Lower leg skin (tissue), 4 donors: ENCODE measurements around the gene PRKCH. TPM values are rescaled to one million over a fixed set of nuclear protein-coding genes. Genes with fewer than 3 reads are reported as not detected.

Experiments
- DNase-seq, 2 donors: peaks; one replicate each; pipeline ENCODE4 v3.0.0-alpha.2; 2019; ENCODE audit warnings: low spot score in 2 of 2
- H3K4me3 ChIP-seq: fragments of 200-600 bp; sonication (generic); 2 replicates; pipeline ENCODE4 v1.5.1; 2017; ENCODE audit warnings: mild to moderate bottlenecking, low read depth; ENCODE audit not compliant: poor library complexity, severe bottlenecking
- POLR2A ChIP-seq, 2 donors: fragments of 450-650 bp; IDR thresholded peaks; one replicate each; pipeline ENCODE4 v1.6.1; 2016 to 2017; ENCODE audit warnings: antibody characterized with exemption in 2 of 2, mild to moderate bottlenecking in 1 of 2, moderate library complexity in 1 of 2
- WGBS, 2 donors: methylation state at CpG; one replicate each; pipeline ENCODE4 v1.1.5; 2018; 5-methylcytosine and 5-hydroxymethylcytosine counted together
- intact Hi-C: fragments of 100-400 bp; cut with DNase I; formaldehyde crosslinking; loops from one replicate; pipeline ENCODE4 v1.15.0; 2023; ENCODE audit warnings: low total_unique reads
- total RNA-seq, 4 donors: library from RNA; depleted of rRNA; stranded (reverse); fragments of >200 nt; gene quantifications; one replicate each; pipeline ENCODE4 v1.1.0, GENCODE V29; 2016
- TF ChIP-seq, protein P1 (sequence below), 3 donors: fragments of 450-650 bp; IDR thresholded peaks; one replicate each; pipeline ENCODE4 v1.5.1; 2016; ENCODE audit warnings: antibody characterized with exemption in 3 of 3, mild to moderate bottlenecking in 3 of 3, moderate library complexity in 2 of 3

Gene PRKCH
- total RNA-seq, 4 donors from 2014 or later: 57.3 to 103 (median 66.7) TPM

GRCh38 chr14:61421212-61421923, 100.0 kb downstream of the PRKCH start:
- DNase-seq: no peak
- no peak overlapping the region for H3K4me3 ChIP-seq
- TF ChIP-seq, protein P1, sequence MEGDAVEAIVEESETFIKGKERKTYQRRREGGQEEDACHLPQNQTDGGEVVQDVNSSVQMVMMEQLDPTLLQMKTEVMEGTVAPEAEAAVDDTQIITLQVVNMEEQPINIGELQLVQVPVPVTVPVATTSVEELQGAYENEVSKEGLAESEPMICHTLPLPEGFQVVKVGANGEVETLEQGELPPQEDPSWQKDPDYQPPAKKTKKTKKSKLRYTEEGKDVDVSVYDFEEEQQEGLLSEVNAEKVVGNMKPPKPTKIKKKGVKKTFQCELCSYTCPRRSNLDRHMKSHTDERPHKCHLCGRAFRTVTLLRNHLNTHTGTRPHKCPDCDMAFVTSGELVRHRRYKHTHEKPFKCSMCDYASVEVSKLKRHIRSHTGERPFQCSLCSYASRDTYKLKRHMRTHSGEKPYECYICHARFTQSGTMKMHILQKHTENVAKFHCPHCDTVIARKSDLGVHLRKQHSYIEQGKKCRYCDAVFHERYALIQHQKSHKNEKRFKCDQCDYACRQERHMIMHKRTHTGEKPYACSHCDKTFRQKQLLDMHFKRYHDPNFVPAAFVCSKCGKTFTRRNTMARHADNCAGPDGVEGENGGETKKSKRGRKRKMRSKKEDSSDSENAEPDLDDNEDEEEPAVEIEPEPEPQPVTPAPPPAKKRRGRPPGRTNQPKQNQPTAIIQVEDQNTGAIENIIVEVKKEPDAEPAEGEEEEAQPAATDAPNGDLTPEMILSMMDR (IDR thresholded peaks at IDR 0.05): no peak
- no peak for TF ChIP-seq POLR2A (IDR thresholded peaks at IDR 0.05)
- WGBS, 2 donors: 53 to 69% methylated on average over 1 of the region's 1 CpG
- intact Hi-C loops: no loop called here

DNA sequence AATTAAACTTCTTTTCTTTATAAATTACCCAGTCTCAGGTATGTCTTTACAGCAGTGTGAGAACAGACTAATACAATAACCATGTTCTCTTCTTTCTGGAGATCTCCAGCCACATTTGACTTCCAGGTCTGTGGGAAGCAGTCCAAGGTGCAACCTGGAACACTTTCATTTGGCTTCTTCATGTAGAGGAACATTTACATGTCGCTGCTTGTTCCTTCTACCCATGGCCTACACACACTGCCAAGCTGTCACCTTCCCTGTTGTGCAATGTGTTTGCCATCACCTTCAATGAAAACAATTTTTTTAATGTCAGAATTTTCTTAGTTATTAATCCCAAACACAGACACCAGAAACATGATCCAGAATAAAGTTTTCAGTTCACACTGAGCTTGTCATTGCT, 104.7 kb downstream of the PRKCH start:
- H3K4me3 ChIP-seq: no peak overlapping the region
- intact Hi-C loops: no loop called here
- TF ChIP-seq, protein P1 (IDR thresholded peaks at IDR 0.05): no peak
- no peak for TF ChIP-seq POLR2A (IDR thresholded peaks at IDR 0.05)
- peak in 1 of 2 donors; percentile 71 for DNase-seq
- 34 to 39% methylated on average over 1 of the region's 1 CpG for WGBS, 2 donors

DNA sequence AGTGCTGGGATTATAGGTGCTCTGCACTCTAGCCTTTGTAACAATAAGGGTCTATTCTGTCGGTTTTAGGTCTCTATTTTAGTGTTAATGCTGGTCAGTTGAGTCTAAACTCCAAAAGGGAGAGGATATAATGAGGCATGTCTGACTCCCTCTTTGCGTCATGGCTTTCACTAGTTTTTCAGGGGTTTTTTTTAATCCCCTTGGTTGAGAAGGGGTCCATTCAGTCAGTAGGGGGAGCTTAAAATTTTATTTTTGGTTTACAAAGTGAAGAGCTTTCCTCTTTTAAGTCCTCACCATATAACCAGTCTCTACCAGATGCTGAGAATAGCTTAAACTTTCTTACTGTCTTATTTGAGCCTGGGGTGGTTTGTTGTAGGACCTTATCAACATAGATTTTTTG, 106.9 kb downstream of the PRKCH start:
- no peak for DNase-seq
- WGBS, 2 donors: 79 to 92% methylated on average over 2 of the region's 2 CpGs
- H3K4me3 ChIP-seq: no peak overlapping the region
- TF ChIP-seq, protein P1 (IDR thresholded peaks at IDR 0.05): no peak
- no peak for TF ChIP-seq POLR2A (IDR thresholded peaks at IDR 0.05)
- intact Hi-C loops: no loop called here

GRCh38 chr14:61429316-61429715, 107.9 kb downstream of the PRKCH start:
- no peak for DNase-seq
- WGBS, 2 donors: 52 to 53% methylated on average over 2 of the region's 2 CpGs
- intact Hi-C loops: no loop called here
- no peak overlapping the region for H3K4me3 ChIP-seq
- no peak for TF ChIP-seq POLR2A (IDR thresholded peaks at IDR 0.05)
- TF ChIP-seq, protein P1 (IDR thresholded peaks at IDR 0.05): no peak

DNA sequence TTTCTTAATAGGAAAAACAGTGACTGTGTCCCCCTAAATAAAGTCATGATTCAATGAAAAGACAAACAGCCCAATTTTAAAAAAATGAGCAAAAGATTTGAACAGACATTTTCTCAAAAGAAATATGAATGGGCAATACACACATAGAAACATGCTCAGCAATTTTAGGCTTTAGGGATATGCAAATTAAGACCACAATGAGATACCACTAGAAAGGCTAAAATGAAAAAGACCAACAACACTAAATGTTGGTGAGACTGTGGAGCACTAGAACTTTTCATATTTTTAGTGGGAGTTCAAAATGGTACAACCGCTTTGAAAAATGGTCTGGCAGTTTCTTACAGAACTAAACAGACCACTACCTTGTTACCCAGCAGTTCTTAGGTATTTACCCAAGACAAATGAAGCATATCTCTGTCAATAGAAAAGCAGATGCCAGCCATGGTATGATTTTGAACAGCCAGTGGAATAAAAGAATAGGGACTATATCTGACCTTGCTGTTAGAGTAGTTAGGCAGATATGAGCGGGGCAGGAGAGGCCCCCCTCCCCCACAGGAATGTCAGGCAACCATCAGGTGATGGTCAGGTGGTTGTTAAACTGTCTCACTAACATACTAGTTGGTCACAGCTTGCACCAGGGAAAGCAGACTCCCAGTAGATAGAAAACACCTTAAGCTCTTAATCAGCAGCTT, 108.8 kb downstream of the PRKCH start:
- DNase-seq: no peak
- no peak overlapping the region for H3K4me3 ChIP-seq
- TF ChIP-seq, protein P1 (IDR thresholded peaks at IDR 0.05): no peak
- no peak for TF ChIP-seq POLR2A (IDR thresholded peaks at IDR 0.05)
- intact Hi-C loops: no loop called here
- 85 to 88% methylated on average over 2 of the region's 2 CpGs for WGBS, 2 donors
